Measurements from ENCODE around the gene GRM8.

The GRM8 gene

GRCh38 chr7:126803990-126804389 is 448.8 kb downstream of the GRM8 start:
- no peak for DNase-seq

- peak; percentile 53 for DNase-seq
These were observed 449.6 kb downstream of the GRM8 start for GRCh38 chr7:126803060-126803665.

DNA sequence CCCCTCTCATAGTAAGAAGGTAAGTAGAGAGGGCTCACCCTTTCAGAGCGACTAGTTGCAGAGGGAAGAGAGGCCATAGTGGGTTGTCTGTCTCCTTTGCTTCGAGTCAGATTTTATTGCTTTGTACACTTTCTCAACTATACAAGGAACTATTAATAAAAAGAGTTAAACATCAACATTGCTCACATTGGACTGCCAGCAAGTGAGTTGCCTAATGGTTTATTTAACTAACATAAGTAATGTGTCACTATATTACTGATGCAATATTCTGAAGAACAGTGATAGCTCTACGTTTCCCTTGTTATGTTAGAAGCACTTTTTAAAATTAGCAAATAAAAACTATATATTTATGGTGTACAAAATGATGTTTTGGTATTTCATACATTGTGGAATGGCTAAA is 451.0 kb downstream of the GRM8 start:
- DNase-seq: no peak

DNA sequence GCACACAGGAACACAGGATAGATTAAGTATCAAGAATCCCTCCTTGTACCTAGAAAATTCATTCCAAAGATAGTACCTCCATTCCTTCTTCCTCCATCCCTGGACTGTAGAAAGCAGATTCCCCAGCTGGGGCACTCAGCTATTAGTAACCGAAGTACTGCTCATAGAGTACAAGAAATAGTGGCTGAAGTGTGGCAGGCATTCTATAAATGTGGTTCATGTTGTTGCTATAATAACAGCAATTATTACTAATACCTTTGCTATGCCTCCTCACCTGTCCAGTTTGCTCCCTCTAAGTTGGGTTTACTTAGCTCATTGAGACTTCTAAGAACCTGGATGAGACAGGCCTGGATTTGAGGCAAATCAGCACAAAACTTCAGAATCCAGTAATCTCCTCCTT is 453.2 kb downstream of the GRM8 start:
- DNase-seq: no peak

- no peak for DNase-seq
These were observed 460.2 kb downstream of the GRM8 start for GRCh38 chr7:126792521-126792920.

DNA sequence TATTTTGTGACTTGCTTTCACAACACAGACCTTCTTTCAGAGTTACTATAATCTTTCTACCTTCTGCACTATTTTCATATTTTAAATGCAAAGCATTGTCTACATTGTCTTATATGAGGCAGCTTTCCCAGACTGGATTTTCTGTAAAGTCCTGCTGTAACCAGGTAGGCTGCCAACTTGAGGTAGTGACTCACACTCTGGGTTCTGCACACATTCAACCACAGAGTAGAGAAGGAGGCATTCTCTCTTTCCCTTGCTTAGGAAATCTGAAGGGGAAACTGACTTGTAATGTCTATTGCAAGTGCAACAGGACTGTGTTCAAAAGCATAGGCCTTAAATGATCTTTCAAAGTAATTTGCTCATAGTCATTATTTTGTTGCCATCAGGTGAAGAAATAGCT is 461.4 kb downstream of the GRM8 start:
- no peak for DNase-seq

DNA sequence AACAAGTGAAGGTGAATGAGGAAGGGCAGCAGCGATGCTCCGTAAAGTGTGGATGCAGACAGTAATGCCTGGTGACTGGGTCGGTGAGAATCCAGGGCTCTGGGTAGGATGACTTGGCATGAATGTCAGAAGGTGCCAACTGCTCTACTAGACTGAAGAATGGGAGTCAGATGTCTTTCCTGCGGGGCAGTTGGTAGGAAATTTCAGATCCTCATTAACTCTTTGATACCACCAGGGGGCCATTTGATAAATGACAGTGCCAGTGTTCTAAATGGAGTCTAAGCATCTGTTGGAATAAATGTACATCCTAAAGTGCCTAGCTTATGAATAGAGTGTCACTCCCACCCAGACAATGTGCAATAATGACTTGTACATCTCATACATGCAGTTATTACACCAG is 462.0 kb downstream of the GRM8 start:
- DNase-seq: no peak

DNA sequence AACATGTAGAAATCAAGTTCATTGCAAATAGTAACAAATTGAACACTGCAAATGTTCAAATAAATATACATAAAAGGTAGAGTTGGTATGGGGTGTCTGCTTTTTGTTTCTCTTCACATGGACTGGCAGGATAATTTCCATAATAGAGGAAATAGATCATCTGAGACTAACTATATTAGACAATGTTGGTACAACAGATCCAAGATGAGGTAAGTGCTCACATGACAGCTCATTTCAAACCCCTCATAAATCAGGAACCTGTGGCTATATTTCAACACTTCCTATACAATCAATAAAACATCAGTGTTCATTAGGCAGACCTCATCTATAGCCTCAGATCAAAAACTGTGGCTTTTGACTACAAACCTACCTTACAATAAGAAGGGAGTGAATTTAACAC is 469.1 kb downstream of the GRM8 start:
- DNase-seq: no peak

- DNase-seq: no peak
These were observed 471.7 kb downstream of the GRM8 start for GRCh38 chr7:126780993-126781392.

GRCh38 chr7:126778101-126778500 is 474.6 kb downstream of the GRM8 start:
- DNase-seq: no peak

GRCh38 chr7:126776498-126776897 is 476.2 kb downstream of the GRM8 start:
- DNase-seq: no peak

GRCh38 chr7:126774077-126774476 is 478.7 kb downstream of the GRM8 start:
- DNase-seq: no peak

DNA sequence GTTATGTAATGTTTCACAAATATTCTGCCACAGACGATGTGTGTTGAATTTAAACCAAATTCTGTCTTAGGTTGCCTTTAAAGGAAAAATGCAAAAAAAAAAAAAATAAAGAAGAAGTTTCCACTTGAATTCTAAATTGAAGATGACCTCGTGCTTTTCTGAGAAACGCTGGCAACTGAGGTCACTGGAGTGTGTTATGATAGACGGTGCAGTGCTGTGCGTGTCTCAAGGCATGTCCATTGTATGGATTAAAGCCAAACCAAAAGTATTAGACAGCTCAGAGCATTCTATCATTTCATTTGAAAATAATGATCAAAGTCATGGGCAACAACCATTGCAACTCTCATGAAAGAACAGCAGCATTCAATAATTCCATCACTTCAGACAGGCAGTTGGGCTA is 483.9 kb downstream of the GRM8 start:
- DNase-seq: no peak

GRCh38 chr7:126760914-126761577 is 491.7 kb downstream of the GRM8 start:
- no peak for DNase-seq

DNA sequence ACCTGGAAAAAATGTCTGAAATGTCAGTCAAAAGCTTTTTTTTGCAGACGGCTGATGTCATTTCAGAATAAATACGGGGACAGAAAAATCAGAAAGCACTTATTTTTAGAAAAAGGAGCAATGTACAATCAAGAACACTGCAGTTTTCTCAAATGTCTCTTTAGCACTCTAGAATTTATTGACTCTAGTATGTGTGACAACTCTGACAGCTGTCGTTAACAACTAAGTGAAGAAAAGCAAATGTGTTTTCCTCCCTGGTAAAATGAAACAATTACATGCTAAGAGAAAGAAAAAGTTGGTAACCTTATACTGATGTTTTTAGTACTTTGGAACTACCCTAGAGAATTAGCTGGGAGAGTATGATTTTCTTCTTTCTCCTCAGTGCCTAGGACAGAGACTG is 497.4 kb downstream of the GRM8 start:
- DNase-seq: no peak

DNA sequence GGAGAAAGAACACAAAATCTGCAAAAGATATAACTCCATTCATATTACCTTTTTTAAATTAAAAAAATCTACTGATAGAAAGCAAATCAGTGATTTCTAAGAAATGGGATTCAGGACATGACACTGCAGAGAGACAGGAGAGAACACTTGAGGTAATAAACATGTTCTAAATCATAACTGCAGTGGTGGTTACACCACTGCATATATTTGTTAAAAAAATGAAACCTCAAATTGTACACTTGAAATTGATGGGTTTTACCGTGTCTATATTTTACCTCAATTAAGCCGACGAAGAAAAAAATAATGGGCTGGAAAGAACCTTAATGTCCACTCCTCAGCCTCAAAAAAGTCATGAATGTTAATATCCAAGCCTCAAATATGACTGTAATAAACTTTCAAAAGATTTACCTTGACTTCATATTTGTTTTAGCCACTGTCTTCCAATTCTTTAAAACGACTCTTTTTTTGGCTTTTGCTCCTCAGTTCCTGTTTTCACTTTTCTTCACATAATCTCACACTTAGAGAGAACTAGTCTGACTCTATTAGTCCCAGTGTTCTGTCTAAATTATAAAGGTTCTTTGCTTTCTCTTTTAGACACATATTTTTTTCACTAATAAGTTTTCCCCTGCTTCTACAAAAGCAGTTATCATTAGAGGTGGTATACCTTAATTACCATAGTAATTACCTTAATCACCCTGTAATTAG is 502.4 kb downstream of the GRM8 start:
- no peak for DNase-seq

GRCh38 chr7:126728967-126729366 is 523.8 kb downstream of the GRM8 start:
- no peak for DNase-seq

DNA sequence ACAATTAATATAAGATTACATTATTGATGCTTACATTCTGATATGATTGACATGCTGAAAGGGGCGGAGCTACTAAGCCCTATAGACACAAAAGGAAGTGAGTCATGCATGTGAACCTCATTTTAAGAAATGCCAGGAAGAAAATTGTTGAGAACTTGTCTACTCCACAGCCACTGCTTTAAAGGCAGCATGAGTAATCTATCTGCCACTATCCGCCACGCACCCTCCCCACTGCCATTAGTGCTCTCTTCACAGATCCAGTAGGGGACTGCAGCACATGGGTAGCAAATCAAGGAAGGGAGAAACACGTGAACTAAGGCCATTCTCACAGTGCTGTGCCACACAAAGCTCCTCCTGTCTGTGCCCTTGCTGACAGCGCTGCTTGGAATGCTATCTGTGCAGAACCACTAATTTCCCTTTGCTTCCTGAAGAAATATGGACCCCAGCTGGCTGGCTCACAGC is 524.8 kb downstream of the GRM8 start:
- peak; percentile 70 for DNase-seq

DNA sequence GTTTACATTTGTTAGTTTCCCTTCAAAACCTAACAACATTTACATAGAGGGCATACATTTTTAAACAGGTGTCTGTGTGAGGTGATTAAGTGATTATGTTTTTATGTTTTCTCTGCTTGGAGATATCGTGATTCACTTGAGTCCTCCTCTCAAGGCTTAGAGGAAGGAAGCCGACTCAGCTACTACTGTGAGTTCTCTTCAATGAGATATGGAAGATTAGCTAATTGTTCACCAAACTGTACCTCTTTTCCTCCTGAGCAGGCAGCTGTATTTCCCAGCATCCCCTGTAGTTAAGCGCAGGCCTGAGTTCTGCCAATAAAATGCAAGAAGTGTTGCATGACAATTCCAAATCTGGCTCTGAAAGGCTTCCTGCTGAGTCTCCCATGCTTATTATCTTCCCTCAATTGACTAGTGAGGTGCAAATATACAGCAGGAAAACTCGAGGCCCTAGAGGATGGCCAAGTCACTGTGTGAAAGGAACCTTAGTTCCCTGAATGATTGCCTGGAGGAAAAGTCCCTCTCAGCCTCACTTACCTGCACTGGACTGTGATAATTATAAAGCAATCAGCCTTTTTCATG is 528.7 kb downstream of the GRM8 start:
- no peak for DNase-seq

- DNase-seq: no peak
These were observed 532.5 kb downstream of the GRM8 start for GRCh38 chr7:126720232-126720631.

DNA sequence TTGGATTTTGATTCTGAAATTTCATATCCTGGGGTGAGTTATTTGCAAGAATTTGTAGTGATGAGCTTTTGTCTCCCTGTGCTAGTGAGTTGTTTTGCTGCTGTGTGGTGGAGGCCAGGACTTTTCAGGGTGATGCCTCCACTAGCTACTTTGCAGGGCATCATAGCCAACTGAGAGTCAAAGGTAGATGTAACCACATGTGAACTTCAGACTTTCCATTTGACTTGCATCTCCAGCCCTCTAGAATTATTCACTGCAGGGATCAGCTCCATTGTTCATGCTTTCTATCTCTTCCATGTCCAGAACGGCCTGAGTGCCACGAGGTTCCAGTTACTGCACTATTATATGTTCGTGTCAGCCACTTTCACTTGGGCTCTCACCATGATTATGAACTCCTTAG is 534.3 kb downstream of the GRM8 start:
- DNase-seq: no peak

DNA sequence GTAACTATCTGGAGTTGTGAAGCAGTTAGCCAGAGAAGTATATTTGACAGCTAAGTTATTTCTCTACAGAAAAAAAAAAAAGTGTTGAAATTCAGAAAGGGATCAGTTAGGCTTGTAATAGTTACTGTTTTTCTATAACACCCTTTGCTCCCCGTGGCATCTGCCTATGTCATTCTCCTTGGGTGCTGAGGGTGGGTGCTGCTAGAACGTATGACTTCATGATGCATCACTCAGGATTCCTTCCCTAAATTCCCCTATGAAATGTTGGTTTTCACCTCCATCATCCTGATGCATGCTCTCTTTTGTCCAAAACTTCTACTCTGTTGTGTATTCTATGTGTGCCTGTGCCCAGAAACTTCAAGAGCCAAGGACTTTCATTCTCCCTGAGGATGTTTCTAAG is 536.4 kb downstream of the GRM8 start:
- no peak for DNase-seq

- peak; percentile 28 for DNase-seq
These were observed 537.7 kb downstream of the GRM8 start for GRCh38 chr7:126715076-126715475.

Measured in fibroblast of skin of right quadriceps (primary cell).